ENCODE data around the gene RPE.

The RPE gene

GRCh38 chr2:210022824-210023223 lies 20.4 kb downstream of the RPE start:
- H3K27ac ChIP-seq: no peak overlapping the region
- TF ChIP-seq, protein P1, sequence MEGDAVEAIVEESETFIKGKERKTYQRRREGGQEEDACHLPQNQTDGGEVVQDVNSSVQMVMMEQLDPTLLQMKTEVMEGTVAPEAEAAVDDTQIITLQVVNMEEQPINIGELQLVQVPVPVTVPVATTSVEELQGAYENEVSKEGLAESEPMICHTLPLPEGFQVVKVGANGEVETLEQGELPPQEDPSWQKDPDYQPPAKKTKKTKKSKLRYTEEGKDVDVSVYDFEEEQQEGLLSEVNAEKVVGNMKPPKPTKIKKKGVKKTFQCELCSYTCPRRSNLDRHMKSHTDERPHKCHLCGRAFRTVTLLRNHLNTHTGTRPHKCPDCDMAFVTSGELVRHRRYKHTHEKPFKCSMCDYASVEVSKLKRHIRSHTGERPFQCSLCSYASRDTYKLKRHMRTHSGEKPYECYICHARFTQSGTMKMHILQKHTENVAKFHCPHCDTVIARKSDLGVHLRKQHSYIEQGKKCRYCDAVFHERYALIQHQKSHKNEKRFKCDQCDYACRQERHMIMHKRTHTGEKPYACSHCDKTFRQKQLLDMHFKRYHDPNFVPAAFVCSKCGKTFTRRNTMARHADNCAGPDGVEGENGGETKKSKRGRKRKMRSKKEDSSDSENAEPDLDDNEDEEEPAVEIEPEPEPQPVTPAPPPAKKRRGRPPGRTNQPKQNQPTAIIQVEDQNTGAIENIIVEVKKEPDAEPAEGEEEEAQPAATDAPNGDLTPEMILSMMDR (IDR thresholded peaks at IDR 0.05): no peak
- TF ChIP-seq ZFX (IDR thresholded peaks at IDR 0.05; ENCODE audit: borderline replicate concordance): no peak

DNA sequence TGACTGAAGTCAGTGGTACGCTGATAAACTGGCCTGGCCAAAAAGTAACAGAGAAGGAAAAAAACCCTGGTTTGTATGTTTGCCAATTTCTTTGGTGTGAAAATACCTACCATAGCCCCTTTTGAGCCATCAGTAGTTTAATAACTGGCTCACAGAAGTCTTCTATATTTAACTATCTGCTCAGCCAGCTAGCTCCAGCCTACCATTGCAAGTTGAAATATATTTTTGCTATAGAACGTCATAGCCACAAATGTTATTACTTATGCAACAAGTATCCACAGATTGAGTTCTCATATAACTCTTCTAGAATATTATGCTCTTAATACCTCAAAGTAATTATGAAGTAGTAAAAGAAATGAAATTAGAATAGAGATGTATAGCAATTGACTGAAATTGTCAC lies 25.2 kb downstream of the RPE start:
- TF ChIP-seq, protein P1 (IDR thresholded peaks at IDR 0.05): no peak
- TF ChIP-seq ZFX (IDR thresholded peaks at IDR 0.05; ENCODE audit: borderline replicate concordance): no peak
- H3K27ac ChIP-seq: no peak overlapping the region

GRCh38 chr2:210028178-210028577 lies 25.7 kb downstream of the RPE start:
- H3K27ac ChIP-seq: no peak overlapping the region
- TF ChIP-seq, protein P1 (IDR thresholded peaks at IDR 0.05): no peak
- no peak for TF ChIP-seq ZFX (IDR thresholded peaks at IDR 0.05; ENCODE audit: borderline replicate concordance)

GRCh38 chr2:210034087-210034683 lies 31.7 kb downstream of the RPE start:
- H3K27ac ChIP-seq: no peak overlapping the region
- TF ChIP-seq, protein P1 (IDR thresholded peaks at IDR 0.05): no peak
- no peak for TF ChIP-seq ZFX (IDR thresholded peaks at IDR 0.05; ENCODE audit: borderline replicate concordance)

DNA sequence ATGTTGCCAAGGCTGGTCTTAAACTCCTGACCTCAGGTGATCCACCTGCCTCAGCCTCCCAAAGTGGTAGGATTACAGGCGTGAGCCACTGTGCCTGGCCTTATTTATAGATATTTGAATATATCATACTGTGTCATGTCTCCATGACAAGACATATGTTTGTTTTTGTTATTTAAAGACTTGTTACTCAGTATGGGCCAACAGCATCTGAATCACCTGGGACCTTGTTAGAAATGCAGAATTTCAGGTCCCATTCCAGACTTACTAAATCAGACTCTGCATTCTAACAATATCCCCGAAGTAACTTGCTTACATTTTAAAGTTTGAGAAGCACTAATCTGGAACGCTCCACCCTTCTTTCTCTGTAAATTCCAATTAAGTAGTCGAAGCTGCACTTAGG lies 33.2 kb downstream of the RPE start:
- TF ChIP-seq, protein P1 (IDR thresholded peaks at IDR 0.05): no peak
- no peak for TF ChIP-seq ZFX (IDR thresholded peaks at IDR 0.05; ENCODE audit: borderline replicate concordance)
- H3K27ac ChIP-seq: no peak overlapping the region

DNA sequence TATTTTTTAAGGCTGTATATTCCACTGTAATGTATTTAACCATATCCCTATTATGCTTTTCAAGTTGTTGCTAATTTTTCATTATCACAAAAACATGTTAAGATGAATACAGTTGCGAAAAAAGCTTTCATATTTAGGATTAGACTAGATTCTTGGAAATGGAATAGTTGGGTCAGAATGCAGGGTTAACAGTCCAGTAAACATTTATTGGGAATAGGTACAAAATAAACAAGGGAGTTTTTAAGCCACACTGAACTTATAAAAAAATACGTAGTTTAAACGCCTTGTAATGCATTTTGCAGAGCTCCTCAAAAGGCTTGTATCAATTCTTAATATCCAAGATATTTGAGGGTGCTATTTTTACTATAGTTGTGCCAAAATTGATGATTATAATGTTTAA lies 35.6 kb downstream of the RPE start:
- no peak overlapping the region for H3K27ac ChIP-seq
- TF ChIP-seq ZFX (IDR thresholded peaks at IDR 0.05; ENCODE audit: borderline replicate concordance): no peak
- TF ChIP-seq, protein P1 (IDR thresholded peaks at IDR 0.05): no peak

DNA sequence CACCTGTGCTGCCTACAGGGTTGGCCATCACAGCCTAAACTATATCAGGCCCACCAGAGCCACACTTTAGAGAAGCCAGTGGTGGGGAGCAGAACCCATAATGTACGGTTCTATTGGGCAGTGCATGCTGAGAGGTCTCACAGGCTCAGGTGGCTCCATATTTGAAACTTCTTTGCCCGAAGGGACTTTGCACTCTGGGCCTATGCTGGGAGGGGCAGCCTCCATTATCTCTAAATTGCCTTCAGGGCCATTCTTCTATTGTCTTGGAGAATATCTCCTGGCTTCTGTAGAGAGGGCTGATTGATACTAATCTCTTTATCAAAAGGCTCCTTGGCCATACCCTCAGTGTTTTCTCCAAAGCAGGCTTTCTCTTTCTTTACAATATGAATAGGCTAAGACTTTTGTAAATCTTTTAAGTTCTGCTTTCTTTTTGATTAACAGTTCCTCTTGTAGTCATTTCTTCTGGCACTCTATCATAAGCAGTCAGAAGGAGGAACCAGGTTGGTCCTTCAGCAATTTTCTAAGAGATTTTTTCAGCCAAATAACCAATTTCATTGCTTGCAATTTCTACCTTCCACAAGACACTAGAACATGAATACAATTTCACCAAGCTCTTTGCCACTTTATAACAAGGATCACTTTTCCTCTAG lies 44.5 kb downstream of the RPE start:
- TF ChIP-seq, protein P1 (IDR thresholded peaks at IDR 0.05): no peak
- TF ChIP-seq ZFX (IDR thresholded peaks at IDR 0.05; ENCODE audit: borderline replicate concordance): no peak
- H3K27ac ChIP-seq: no peak overlapping the region

All from 22Rv1 (cell line).